Aorta (tissue), 5 donors: ENCODE data around the gene SRD5A3. TPM values are rescaled to one million over a fixed set of nuclear protein-coding genes. Genes with fewer than 3 reads are reported as not detected.

Source experiments
- ATAC-seq: fragments of 200-7000 bp; cut with Tn5 transposase; one replicate; pipeline ENCODE4 v1.9.1; 2022; ENCODE audit warnings: moderate library complexity; ENCODE audit not compliant: low FRiP score
- DNase-seq, 2 donors: peaks; one replicate each; pipeline ENCODE4 v3.0.0-alpha.2; 2020
- H3K27ac ChIP-seq, 2 donors: one replicate each; pipeline ENCODE4 v1.5.1; 2013; ENCODE audit warnings: low read length in 2 of 2, mild to moderate bottlenecking in 2 of 2, moderate library complexity in 2 of 2, control low read depth in 1 of 2, inconsistent platforms in 1 of 2, low read depth in 1 of 2
- H3K27me3 ChIP-seq, 2 donors: one replicate each; pipeline ENCODE4 v1.6.1; 2013; ENCODE audit warnings: control low read depth in 1 of 2, low read length in 1 of 2, mild to moderate bottlenecking in 1 of 2, moderate library complexity in 1 of 2; ENCODE audit not compliant: insufficient read depth in 2 of 2, control insufficient read depth in 1 of 2
- H3K36me3 ChIP-seq, 2 donors: one replicate each; pipeline ENCODE4 v1.6.1; 2013; ENCODE audit warnings: control low read depth in 1 of 2, low read length in 1 of 2, mild to moderate bottlenecking in 1 of 2; ENCODE audit not compliant: insufficient read depth in 2 of 2, control insufficient read depth in 1 of 2
- H3K4me1 ChIP-seq, 2 donors: one replicate each; pipeline ENCODE4 v1.6.1; 2013; ENCODE audit warnings: low read length in 2 of 2, control low read depth in 1 of 2, mild to moderate bottlenecking in 1 of 2, moderate library complexity in 1 of 2; ENCODE audit not compliant: insufficient read depth in 2 of 2, control insufficient read depth in 1 of 2
- H3K4me3 ChIP-seq, 2 donors: one replicate each; pipeline ENCODE4 v1.5.1; 2013; ENCODE audit warnings: low read length in 2 of 2, control low read depth in 1 of 2, mild to moderate bottlenecking in 1 of 2
- H3K9me3 ChIP-seq: one replicate; pipeline ENCODE4 v1.6.1; 2013; ENCODE audit warnings: mild to moderate bottlenecking, low read length; ENCODE audit not compliant: control insufficient read depth
- WGBS, 2 donors: extraction: QIAGEN DNeasy Blood & Tissue Kit; methylation state at CpG; one replicate each; pipeline ENCODE4 v1.1.7; 2013; 5-methylcytosine and 5-hydroxymethylcytosine counted together
- intact Hi-C, 2 donors: fragments of 100-400 bp; cut with DNase I; formaldehyde crosslinking; loops; one replicate each; pipeline versions ENCODE4 v1.14.2 to v1.15.0; 2022
- polyA plus RNA-seq, 2 donors: library from polyadenylated mRNA; stranded (reverse); fragments of 200-250 nt; gene quantifications; one replicate each; pipeline ENCODE4 v1.2.3, GENCODE V29; 2013
- total RNA-seq, 2 donors: library from RNA; stranded (reverse); fragmentation: NEBNext Ultra II Directional; extraction: Animal tissue kit (Norgen Biotek cat#: 25700); gene quantifications; one replicate each; pipeline ENCODE4 v1.2.1, GENCODE V29; 2021
- donor health status: healthy with polysubstance abuse.
- donor health status: Bipolar disorder and iron deficiency.
- donor health status: DM: no; HTN: no; CAD: no.
- donor health status: DM: no; HTN: no; CAD: no.
- donor health status: DM: yes; HTN: yes; CAD: no.

Gene SRD5A3
- total and polyA plus RNA-seq, 4 donors = 6.1 to 11.7 (median 8.1) TPM

- Histone ChIP-seq H3K36me3 (no peaks in the 10 kb centered on the region), H3K4me3 (no peak overlapping the region), H3K4me1 (no peaks in the 10 kb centered on the region), H3K9me3 (no peaks in the 10 kb centered on the region), H3K27me3 (no peaks in the 10 kb centered on the region), H3K27ac (no peak overlapping the region)
- ATAC-seq (no peak), DNase-seq (no peak)
- intact Hi-C loops = no loop called here
- WGBS, 2 donors = 48 to 49% methylated on average over 5 of the region's 5 CpGs
Observed at GRCh38 chr4:55318175-55319129, 27.6 kb upstream of the SRD5A3 start.

DNA sequence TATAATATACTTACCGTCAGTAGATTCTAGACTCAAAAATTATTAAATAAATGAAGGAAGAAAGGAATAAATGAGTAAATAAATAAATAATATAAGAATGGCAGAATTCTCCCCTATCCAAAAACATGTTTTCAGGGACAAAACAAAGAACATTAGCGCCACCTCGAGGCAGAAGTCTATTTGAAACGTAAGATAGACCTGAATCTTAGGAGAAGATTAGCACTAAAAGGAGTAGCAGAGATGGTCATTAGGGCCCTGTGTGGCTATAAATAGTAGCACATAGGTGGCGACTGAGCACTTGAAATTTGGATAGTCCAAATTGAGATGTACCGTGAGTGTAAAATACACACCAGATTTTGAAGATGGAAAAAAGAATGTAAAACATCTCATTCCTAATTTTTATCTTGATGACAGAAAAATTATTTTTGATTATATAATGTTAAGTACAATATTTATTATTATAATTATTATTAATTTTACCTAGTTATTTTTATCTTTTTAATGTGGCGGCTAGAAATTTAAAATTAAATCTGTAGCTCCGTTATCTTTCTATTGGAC is 24.3 kb upstream of the SRD5A3 start:
- no peaks in the 10 kb centered on the region for H3K9me3 ChIP-seq
- intact Hi-C loops = loop anchor here (1.0 to 5.0 kb wide), 4 partner anchors 322 to 351 kb away; no protein-coding TSS in a partner anchor
- H3K36me3 ChIP-seq = no peaks in the 10 kb centered on the region
- H3K4me3 ChIP-seq = no peak overlapping the region
- WGBS, 2 donors = 20 to 21% methylated on average over 8 of the region's 8 CpGs
- DNase-seq (peak in 1 of 2 donors; percentile 77), ATAC-seq (peak; percentile 54)
- no peaks in the 10 kb centered on the region for H3K27me3 ChIP-seq
- no peaks in the 10 kb centered on the region for H3K4me1 ChIP-seq
- H3K27ac ChIP-seq = no peak overlapping the region

DNA sequence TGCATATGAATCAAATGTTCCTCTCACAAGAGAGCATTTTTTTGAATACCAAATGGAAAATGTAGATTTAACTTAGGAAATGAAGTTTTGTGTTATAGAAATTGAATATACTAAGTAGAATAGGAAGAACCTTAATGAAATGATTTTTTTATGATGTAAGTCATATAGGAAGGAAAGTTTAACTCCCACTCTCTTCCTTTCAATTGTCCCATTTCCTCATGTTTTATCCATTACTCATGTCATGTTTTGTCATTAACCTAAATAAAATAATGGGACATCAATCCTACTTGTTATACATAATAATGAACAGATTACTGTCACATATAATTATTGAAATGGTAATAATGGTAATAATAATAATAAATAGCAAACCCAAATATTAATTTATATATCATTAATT is 22.7 kb upstream of the SRD5A3 start:
- Histone ChIP-seq H3K9me3 (no peaks in the 10 kb centered on the region), H3K4me1 (no peaks in the 10 kb centered on the region), H3K4me3 (no peak overlapping the region), H3K36me3 (no peaks in the 10 kb centered on the region), H3K27ac (no peak overlapping the region), H3K27me3 (no peaks in the 10 kb centered on the region)
- intact Hi-C loops = loop anchor here in 1 of 2 donors (5.0 kb wide), 2 partner anchors 326 to 351 kb away; no protein-coding TSS in a partner anchor
- ATAC-seq = no peak
- no peak for DNase-seq

- intact Hi-C loops = loop anchor here in 1 of 2 donors (2.0 kb wide), 1 partner anchor 328 kb away; no protein-coding TSS in a partner anchor
Observed at GRCh38 chr4:55326629-55327028, 19.4 kb upstream of the SRD5A3 start.

DNA sequence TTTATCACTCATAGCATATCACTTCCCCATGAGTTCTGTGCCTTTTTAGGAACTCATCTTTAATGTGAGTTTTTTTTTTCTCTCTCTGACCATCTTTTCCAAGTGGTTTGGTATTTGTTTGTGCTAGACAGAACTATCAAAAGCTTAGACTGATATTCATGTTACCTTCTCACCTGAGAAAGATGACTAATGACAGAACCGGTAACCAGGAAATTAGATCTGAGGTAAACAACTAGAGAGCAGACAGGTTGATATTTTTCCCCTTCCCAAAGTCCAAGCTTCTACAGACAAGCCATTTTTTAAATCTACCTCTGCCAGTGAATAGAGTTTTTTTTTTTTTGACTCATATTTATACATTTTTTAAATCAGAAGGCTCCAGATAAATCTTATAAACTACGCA is 17.0 kb upstream of the SRD5A3 start:
- intact Hi-C loops = no loop called here
- H3K4me3 ChIP-seq = no peak overlapping the region
- H3K4me1 ChIP-seq = no peaks in the 10 kb centered on the region
- WGBS, 2 donors = 94 to 95% methylated on average over 2 of the region's 2 CpGs
- H3K36me3 ChIP-seq = no peaks in the 10 kb centered on the region
- H3K27ac ChIP-seq = no peak overlapping the region
- no peaks in the 10 kb centered on the region for H3K27me3 ChIP-seq
- no peak for DNase-seq
- no peak for ATAC-seq
- no peaks in the 10 kb centered on the region for H3K9me3 ChIP-seq

More at GRCh38 chr4:55326629-55327028, 19.4 kb upstream of the SRD5A3 start:
- Histone ChIP-seq H3K9me3 (no peaks in the 10 kb centered on the region), H3K27me3 (no peaks in the 10 kb centered on the region), H3K4me1 (no peaks in the 10 kb centered on the region), H3K27ac (no peak overlapping the region), H3K4me3 (no peak overlapping the region), H3K36me3 (no peaks in the 10 kb centered on the region)
- DNase-seq = no peak
- ATAC-seq = no peak

GRCh38 chr4:55330241-55330640 is 15.8 kb upstream of the SRD5A3 start:
- 75 to 77% methylated on average over 4 of the region's 4 CpGs for WGBS, 2 donors
- intact Hi-C loops = no loop called here
- H3K27me3 ChIP-seq = no peaks in the 10 kb centered on the region

GRCh38 chr4:55336138-55337034 is 9.7 kb upstream of the SRD5A3 start:
- DNase-seq = no peak
- H3K4me3 ChIP-seq = no peak overlapping the region
- no peaks in the 10 kb centered on the region for H3K4me1 ChIP-seq
- no peaks in the 10 kb centered on the region for H3K36me3 ChIP-seq
- no peaks in the 10 kb centered on the region for H3K9me3 ChIP-seq
- 82% methylated on average over 22 of the region's 22 CpGs for WGBS, 2 donors
- H3K27ac ChIP-seq = no peak overlapping the region
- ATAC-seq = no peak
- intact Hi-C loops = no loop called here
- H3K27me3 ChIP-seq = no peaks in the 10 kb centered on the region

More at GRCh38 chr4:55330241-55330640, 15.8 kb upstream of the SRD5A3 start:
- no peaks in the 10 kb centered on the region for H3K36me3 ChIP-seq
- DNase-seq = no peak
- H3K9me3 ChIP-seq = no peaks in the 10 kb centered on the region
- no peak for ATAC-seq
- H3K27ac ChIP-seq = no peak overlapping the region
- H3K4me1 ChIP-seq = no peaks in the 10 kb centered on the region
- peak overlapping the region in 1 of 2 donors; percentile 8 for H3K4me3 ChIP-seq

- Histone ChIP-seq H3K4me1 (no peaks in the 10 kb centered on the region), H3K4me3 (no peak overlapping the region), H3K36me3 (no peaks in the 10 kb centered on the region), H3K9me3 (no peaks in the 10 kb centered on the region), H3K27me3 (no peaks in the 10 kb centered on the region), H3K27ac (no peak overlapping the region)
- intact Hi-C loops = no loop called here
- ATAC-seq (no peak), DNase-seq (no peak)
Observed at GRCh38 chr4:55337944-55338343, 8.1 kb upstream of the SRD5A3 start.
